GM12878 (cell line): ENCODE data around the gene TAPBPL. TPM values are rescaled to one million over a fixed set of nuclear protein-coding genes. Genes with fewer than 3 reads are reported as not detected.

Experiments used
- ATAC-seq: fragments of 200-7000 bp; cut with Tn5 transposase; 3 replicates; pipeline ENCODE4 v1.9.1; 2020; ENCODE audit warnings: mild to moderate bottlenecking, moderate library complexity
- BruUV-seq: library from RNA; stranded (reverse); fragments of 400-500 nt; replicated peaks from 2 replicates; lab custom pipeline; 2021; lab: Mats Ljungman, UMichigan
- CTCF ChIA-PET: fragments of 300-600 bp; sonication (Branson Sonifier 250); formaldehyde crosslinking; extraction: SDS; loops from one replicate; lab custom pipeline; 2021; ENCODE audit warnings: inconsistent platforms; lab: Yijun Ruan, JAX
- POLR2A ChIA-PET: fragments of 350-600 bp; formaldehyde crosslinking; extraction: SDS; loops from one replicate; lab custom pipeline; 2021; ENCODE audit warnings: inconsistent platforms; lab: Charles Lee
- RAD21 ChIA-PET: fragments of 300-600 bp; sonication (Branson Sonifier 250); formaldehyde crosslinking; loops from one replicate; lab custom pipeline; 2023; ENCODE audit warnings: antibody characterized with exemption; ENCODE audit not compliant: unreplicated experiment; lab: Charles Lee
- SMC1A ChIA-PET: fragments of 300-600 bp; sonication (Branson Sonifier 250); formaldehyde crosslinking; loops from one replicate; lab custom pipeline; 2023; ENCODE audit not compliant: unreplicated experiment, uncharacterized antibody; lab: Charles Lee
- DNase-seq: peaks from one replicate; pipeline ENCODE4 v3.0.0-alpha.2; 2011; ENCODE audit warnings: low read depth, low spot score
- FAIRE-seq: peaks from 3 replicates; lab custom pipeline; 2011; peaks lifted over from hg19 to GRCh38; lab: Jason Lieb, UNC
- H2AFZ ChIP-seq: 2 replicates; pipeline ENCODE4 v1.6.0; 2011; ENCODE audit warnings: low read depth, low read length, control low read depth; ENCODE audit not compliant: control insufficient read depth
- H3K27ac ChIP-seq: 2 replicates; pipeline ENCODE4 v1.5.1; 2011; ENCODE audit warnings: control low read depth; ENCODE audit not compliant: control insufficient read depth, insufficient read depth
- H3K27me3 ChIP-seq, 2 experiments: replicated peaks in 1 of 2; 2 replicates each; pipeline versions ENCODE4 v1.6.0 to v1.6.1; 2011; ENCODE audit warnings: low read length in 1 of 2; ENCODE audit not compliant: control insufficient read depth in 2 of 2, insufficient read depth in 2 of 2
- H3K36me3 ChIP-seq, 2 experiments: 2 replicates each; pipeline ENCODE4 v1.5.1; 2011; ENCODE audit warnings: low read length in 1 of 2; ENCODE audit not compliant: control insufficient read depth in 2 of 2, insufficient read depth in 2 of 2
- H3K4me1 ChIP-seq: 2 replicates; pipeline ENCODE4 v1.6.1; 2011; ENCODE audit warnings: mild to moderate bottlenecking, low read length, moderate library complexity, mixed read lengths; ENCODE audit not compliant: control insufficient read depth, insufficient read depth
- H3K4me2 ChIP-seq: 2 replicates; pipeline ENCODE4 v1.6.0; 2011; ENCODE audit warnings: control low read depth; ENCODE audit not compliant: control insufficient read depth, insufficient read depth
- H3K4me3 ChIP-seq: fragments of 200-600 bp; sonication (generic); 2 replicates; pipeline ENCODE4 v1.5.1; 2016
- H3K79me2 ChIP-seq: 2 replicates; pipeline ENCODE4 v1.6.0; 2011; ENCODE audit warnings: low read length; ENCODE audit not compliant: control insufficient read depth, insufficient read depth
- H3K9ac ChIP-seq: 2 replicates; pipeline ENCODE4 v1.8.0; 2011; ENCODE audit warnings: low read length, control low read depth, mixed read lengths; ENCODE audit not compliant: control insufficient read depth, insufficient read depth
- H3K9me3 ChIP-seq: replicated peaks from 3 replicates; pipeline ENCODE4 v1.5.1; 2011; ENCODE audit warnings: mild to moderate bottlenecking, low read length; ENCODE audit not compliant: control insufficient read depth, insufficient read depth
- H4K20me1 ChIP-seq: 2 replicates; pipeline ENCODE4 v1.6.0; 2011; ENCODE audit not compliant: control insufficient read depth, insufficient read depth
- BCL11A ChIP-seq: IDR thresholded peaks from 2 replicates; pipeline ENCODE4 v1.6.1; 2011; ENCODE audit warnings: low read depth, low read length
- BRCA1 ChIP-seq: IDR thresholded peaks from 2 replicates; pipeline ENCODE4 v1.6.1; 2011; ENCODE audit warnings: low read depth, low read length, improper control_type of control experiment
- EED ChIP-seq: sonication (generic); IDR thresholded peaks from 2 replicates; pipeline ENCODE4 v1.6.1; 2016; ENCODE audit warnings: antibody characterized with exemption, low read depth
- HCFC1 ChIP-seq: fragments of 150-350 bp; IDR thresholded peaks from 2 replicates; pipeline ENCODE4 v1.6.1; 2014; ENCODE audit warnings: low read length
- IKZF1 ChIP-seq: fragments of 450-650 bp; conservative IDR thresholded peaks from 2 replicates; pipeline ENCODE4 v1.6.1; 2017; ENCODE audit warnings: antibody characterized with exemption, mild to moderate bottlenecking
- MEF2A ChIP-seq: IDR thresholded peaks from 2 replicates; pipeline ENCODE4 v1.6.1; 2011; ENCODE audit warnings: low read depth, mild to moderate bottlenecking, low read length, moderate library complexity; ENCODE audit not compliant: insufficient read depth
- MTA3 ChIP-seq: IDR thresholded peaks from 2 replicates; pipeline ENCODE4 v1.6.1; 2012; ENCODE audit warnings: low read length, inconsistent platforms, borderline replicate concordance
- NBN ChIP-seq: fragments of 450-650 bp; IDR thresholded peaks from 2 replicates; pipeline ENCODE4 v1.6.1; 2016
- NFYA ChIP-seq: IDR thresholded peaks from 2 replicates; pipeline ENCODE4 v1.6.1; 2011; ENCODE audit warnings: low read depth, mild to moderate bottlenecking, low read length, improper control_type of control experiment, borderline replicate concordance
- PAX5 ChIP-seq: IDR thresholded peaks from 2 replicates; pipeline ENCODE4 v1.6.1; 2011; ENCODE audit warnings: low read depth, low read length, borderline replicate concordance
- POLR2AphosphoS2 ChIP-seq: IDR thresholded peaks from 2 replicates; pipeline ENCODE4 v1.6.1; 2011; ENCODE audit warnings: low read depth, mild to moderate bottlenecking, low read length, improper control_type of control experiment, moderate library complexity
- RBBP5 ChIP-seq: fragments of 200-600 bp; sonication (generic); conservative IDR thresholded peaks from 2 replicates; pipeline ENCODE4 v1.6.1; 2016
- SUZ12 ChIP-seq: fragments of 200-600 bp; sonication (generic); IDR thresholded peaks from one replicate; pipeline ENCODE4 v1.6.1; 2018; ENCODE audit warnings: antibody characterized with exemption, mild to moderate bottlenecking; ENCODE audit not compliant: unreplicated experiment
- TBL1XR1 ChIP-seq: IDR thresholded peaks from 2 replicates; pipeline ENCODE4 v1.6.1; 2012; ENCODE audit warnings: low read depth, low read length, improper control_type of control experiment
- TCF3 ChIP-seq: IDR thresholded peaks from 2 replicates; pipeline ENCODE4 v1.6.1; 2012; ENCODE audit warnings: low read depth, mild to moderate bottlenecking, low read length, borderline replicate concordance; ENCODE audit not compliant: insufficient read depth
- WRNIP1 ChIP-seq: IDR thresholded peaks from 2 replicates; pipeline ENCODE4 v1.6.1; 2011; ENCODE audit warnings: low read depth, low read length, improper control_type of control experiment, borderline replicate concordance
- WGBS: methylation state at CpG from one replicate; pipeline ENCODE4 v1.1.6; 2016; ENCODE audit warnings: low lambda C conversion rate; ENCODE audit not compliant: insufficient replicate concordance, insufficient coverage; ENCODE audit errors: missing lambda C conversion rate; 5-methylcytosine and 5-hydroxymethylcytosine counted together
- in situ Hi-C: fragments of 300-500 bp; cut with MboI; formaldehyde crosslinking; loops from 9 replicates; pipeline ENCODE4 v1.14.3; 2018; ENCODE audit warnings: mixed read lengths
- intact Hi-C: fragments of 100-400 bp; cut with micrococcal nuclease; formaldehyde crosslinking; loops from one replicate; pipeline ENCODE4 v1.14.2; 2022; ENCODE audit not compliant: unreplicated experiment
- polyA plus RNA-seq, 11 experiments: library from polyadenylated mRNA; depleted of rRNA in 4 of 11; unstranded in 6 of 11; stranded (reverse) in 5 of 11; fragments of >200 nt; fragmentation: Nextera tagmentation in 4 of 11; fragmentation: Illumina TruSeq in 1 of 11; extraction: Ambion mirVana in 4 of 11; extraction: Trizol in 1 of 11; gene quantifications; 1 replicate in 1 of 11; 2 replicates in 10 of 11; pipeline versions ENCODE4 v1.2.1 to v1.2.3, GENCODE V29; 2011 to 2016; ENCODE audit warnings: inconsistent platforms in 2 of 11, missing spikeins in 2 of 11, low read depth in 1 of 11
- total RNA-seq, 4 experiments: library from RNA; depleted of rRNA in 3 of 4; stranded (reverse); fragments of >200 nt in 3 of 4; fragmentation: Illumina TruSeq in 1 of 4; extraction: Trizol in 1 of 4; gene quantifications; 2 replicates each; pipeline versions ENCODE4 v1.2.1 to v1.2.3, GENCODE V29; 2013 to 2021
- TF ChIP-seq, protein P1 (sequence below): fragments of 450-650 bp; formaldehyde crosslinking; IDR thresholded peaks from 2 replicates; pipeline ENCODE4 v1.4.0; 2020; ENCODE audit warnings: mild to moderate bottlenecking, moderate library complexity
- TF ChIP-seq, protein P2 (sequence below): IDR thresholded peaks from 2 replicates; pipeline ENCODE4 v1.6.1; 2011; ENCODE audit warnings: low read depth, mild to moderate bottlenecking, low read length, moderate library complexity, borderline replicate concordance; ENCODE audit errors: extremely low read depth
- TF ChIP-seq, protein P3 (sequence below): IDR thresholded peaks from 2 replicates; pipeline ENCODE4 v1.6.1; 2012; ENCODE audit warnings: low read depth, low read length, improper control_type of control experiment
- TF ChIP-seq, protein P4 (sequence below): IDR thresholded peaks from 2 replicates; pipeline ENCODE4 v1.6.1; 2012; ENCODE audit warnings: low read depth, low read length, improper control_type of control experiment

Gene TAPBPL
- total and polyA plus RNA-seq, 10 of the 15 experiments (the other 5 are each of a cell fraction or from before 2014, with no cell fraction given): 12.4 to 45.0 (median 29.9) TPM

DNA sequence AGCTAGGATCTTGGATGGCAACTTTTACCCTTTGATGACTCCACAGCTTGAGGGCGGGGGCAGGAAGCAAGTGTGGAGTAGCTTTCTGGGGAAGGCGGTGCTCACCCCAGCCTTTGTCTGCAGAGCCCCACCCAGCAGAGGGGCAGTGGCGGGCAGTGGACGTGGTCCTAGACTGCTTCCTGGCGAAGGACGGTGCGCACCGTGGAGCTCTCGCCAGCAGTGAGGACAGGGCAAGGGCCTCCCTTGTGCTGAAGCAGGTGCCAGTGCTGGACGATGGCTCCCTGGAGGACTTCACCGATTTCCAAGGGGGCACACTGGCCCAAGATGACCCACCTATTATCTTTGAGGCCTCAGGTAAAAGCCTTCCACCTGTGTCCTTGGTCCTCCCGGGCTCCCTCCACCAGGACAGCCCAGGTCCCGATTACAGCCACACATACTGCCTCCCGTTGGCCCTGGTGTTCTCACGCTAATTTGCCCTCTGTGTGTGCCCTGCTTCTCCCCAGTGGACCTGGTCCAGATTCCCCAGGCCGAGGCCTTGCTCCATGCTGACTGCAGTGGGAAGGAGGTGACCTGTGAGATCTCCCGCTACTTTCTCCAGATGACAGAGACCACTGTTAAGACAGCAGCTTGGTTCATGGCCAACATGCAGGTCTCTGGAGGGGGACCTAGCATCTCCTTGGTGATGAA lies 1.2 kb downstream of the TAPBPL start:
- Histone ChIP-seq H2AFZ (no peak overlapping the region), H3K4me3 (peak overlapping the region; percentile 83), H3K27me3 (no peaks in the 10 kb centered on the region), H3K4me1 (peaks cover 30% of the 10 kb centered on the region), H3K9ac (peak overlapping the region; percentile 92), H3K27ac (peak overlapping the region; percentile 98), H4K20me1 (no peaks in the 10 kb centered on the region), H3K79me2 (peaks cover 54% of the 10 kb centered on the region), H3K9me3 (no peaks in the 10 kb centered on the region), H3K36me3 (peaks cover 8 to 9% of the 10 kb centered on the region in 2 experiments), H3K4me2 (peak overlapping the region; percentile 99)
- SMC1A ChIA-PET: interaction anchor here (0.9 to 6.7 kb wide), 8 partner anchors 8 to 86 kb away, joined by 4 to 90 read pairs (median 20); partner anchors contain the start of genes MRPL51 and VAMP1
- DNase-seq: no peak
- WGBS: 20% methylated on average over 17 of the region's 17 CpGs
- POLR2A ChIA-PET: interaction anchor here (2.2 to 17.5 kb wide), 7 partner anchors 8 to 117 kb away, joined by 11 to 384 read pairs (median 40); partner anchors contain the start of genes CD27 and VAMP1
- peak; percentile 60 for ATAC-seq
- RAD21 ChIA-PET: interaction anchor here (0.8 to 17.1 kb wide), 7 partner anchors 9 to 123 kb away, joined by 3 to 319 read pairs (median 6); partner anchors contain the start of genes CD27 and VAMP1
- in situ Hi-C loops: no loop called here
- CTCF ChIA-PET: interaction anchor here (0.6 to 5.3 kb wide), 10 partner anchors 8 to 127 kb away, joined by 3 to 48 read pairs (median 10); partner anchors contain the start of gene CD27
- TSS peak; percentile 63 for BruUV-seq
- no peak for FAIRE-seq
- intact Hi-C loops: no loop called here
- TF ChIP-seq, protein P1, sequence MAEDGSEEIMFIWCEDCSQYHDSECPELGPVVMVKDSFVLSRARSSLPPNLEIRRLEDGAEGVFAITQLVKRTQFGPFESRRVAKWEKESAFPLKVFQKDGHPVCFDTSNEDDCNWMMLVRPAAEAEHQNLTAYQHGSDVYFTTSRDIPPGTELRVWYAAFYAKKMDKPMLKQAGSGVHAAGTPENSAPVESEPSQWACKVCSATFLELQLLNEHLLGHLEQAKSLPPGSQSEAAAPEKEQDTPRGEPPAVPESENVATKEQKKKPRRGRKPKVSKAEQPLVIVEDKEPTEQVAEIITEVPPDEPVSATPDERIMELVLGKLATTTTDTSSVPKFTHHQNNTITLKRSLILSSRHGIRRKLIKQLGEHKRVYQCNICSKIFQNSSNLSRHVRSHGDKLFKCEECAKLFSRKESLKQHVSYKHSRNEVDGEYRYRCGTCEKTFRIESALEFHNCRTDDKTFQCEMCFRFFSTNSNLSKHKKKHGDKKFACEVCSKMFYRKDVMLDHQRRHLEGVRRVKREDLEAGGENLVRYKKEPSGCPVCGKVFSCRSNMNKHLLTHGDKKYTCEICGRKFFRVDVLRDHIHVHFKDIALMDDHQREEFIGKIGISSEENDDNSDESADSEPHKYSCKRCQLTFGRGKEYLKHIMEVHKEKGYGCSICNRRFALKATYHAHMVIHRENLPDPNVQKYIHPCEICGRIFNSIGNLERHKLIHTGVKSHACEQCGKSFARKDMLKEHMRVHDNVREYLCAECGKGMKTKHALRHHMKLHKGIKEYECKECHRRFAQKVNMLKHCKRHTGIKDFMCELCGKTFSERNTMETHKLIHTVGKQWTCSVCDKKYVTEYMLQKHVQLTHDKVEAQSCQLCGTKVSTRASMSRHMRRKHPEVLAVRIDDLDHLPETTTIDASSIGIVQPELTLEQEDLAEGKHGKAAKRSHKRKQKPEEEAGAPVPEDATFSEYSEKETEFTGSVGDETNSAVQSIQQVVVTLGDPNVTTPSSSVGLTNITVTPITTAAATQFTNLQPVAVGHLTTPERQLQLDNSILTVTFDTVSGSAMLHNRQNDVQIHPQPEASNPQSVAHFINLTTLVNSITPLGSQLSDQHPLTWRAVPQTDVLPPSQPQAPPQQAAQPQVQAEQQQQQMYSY (CRISPR knock-in tag): no peak
- TF ChIP-seq MEF2A (no peak), PAX5 (no peak), EED (no peak), RBBP5 (no peak), POLR2AphosphoS2 (peak; percentile 83), TBL1XR1 (no peak), IKZF1 (no peak), TCF3 (no peak), BCL11A (no peak), HCFC1 (no peak), NFYA (no peak), MTA3 (no peak), NBN (no peak), SUZ12 (no peak), BRCA1 (no peak), WRNIP1 (no peak)
- TF ChIP-seq, protein P2, sequence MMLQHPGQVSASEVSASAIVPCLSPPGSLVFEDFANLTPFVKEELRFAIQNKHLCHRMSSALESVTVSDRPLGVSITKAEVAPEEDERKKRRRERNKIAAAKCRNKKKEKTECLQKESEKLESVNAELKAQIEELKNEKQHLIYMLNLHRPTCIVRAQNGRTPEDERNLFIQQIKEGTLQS: no peak
- TF ChIP-seq, protein P3, sequence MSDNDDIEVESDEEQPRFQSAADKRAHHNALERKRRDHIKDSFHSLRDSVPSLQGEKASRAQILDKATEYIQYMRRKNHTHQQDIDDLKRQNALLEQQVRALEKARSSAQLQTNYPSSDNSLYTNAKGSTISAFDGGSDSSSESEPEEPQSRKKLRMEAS: no peak
- TF ChIP-seq, protein P4, sequence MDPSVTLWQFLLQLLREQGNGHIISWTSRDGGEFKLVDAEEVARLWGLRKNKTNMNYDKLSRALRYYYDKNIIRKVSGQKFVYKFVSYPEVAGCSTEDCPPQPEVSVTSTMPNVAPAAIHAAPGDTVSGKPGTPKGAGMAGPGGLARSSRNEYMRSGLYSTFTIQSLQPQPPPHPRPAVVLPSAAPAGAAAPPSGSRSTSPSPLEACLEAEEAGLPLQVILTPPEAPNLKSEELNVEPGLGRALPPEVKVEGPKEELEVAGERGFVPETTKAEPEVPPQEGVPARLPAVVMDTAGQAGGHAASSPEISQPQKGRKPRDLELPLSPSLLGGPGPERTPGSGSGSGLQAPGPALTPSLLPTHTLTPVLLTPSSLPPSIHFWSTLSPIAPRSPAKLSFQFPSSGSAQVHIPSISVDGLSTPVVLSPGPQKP: no peak
